K562 (cell line): Measurements from ENCODE around the gene PCNX3. TPM values are rescaled to one million over a fixed set of nuclear protein-coding genes. Genes with fewer than 3 reads are reported as not detected.

Experiments
- ETV6 ChIP-seq, 3 experiments: fragments of 150-350 bp in 1 of 3; sonication (generic) in 1 of 3; formaldehyde crosslinking in 1 of 3; IDR thresholded peaks; 2 replicates each; pipeline versions ENCODE4 v1.6.1 to v1.8.0; 2014 to 2022; ENCODE audit warnings: borderline replicate concordance in 2 of 3, low read depth in 2 of 3, antibody characterized with exemption in 1 of 3, low read length in 1 of 3, mild to moderate bottlenecking in 1 of 3, missing genetic modification reagents in 1 of 3
- HSF4 ChIP-seq: fragments of 250-450 bp; sonication (Bioruptor Pico); IDR thresholded peaks from 2 replicates; pipeline ENCODE4 v2.1.2; 2022; ENCODE audit warnings: mild to moderate bottlenecking, moderate library complexity, borderline replicate concordance
- NR4A1 ChIP-seq, 2 experiments: fragments of 250-450 bp in 1 of 2; fragments of 450-650 bp in 1 of 2; sonication (Bioruptor Pico) in 1 of 2; IDR thresholded peaks; 2 replicates each; pipeline versions ENCODE4 v1.4.0 to v1.6.1; 2016 to 2020; ENCODE audit warnings: mild to moderate bottlenecking in 2 of 2, missing compliant biosample characterization in 1 of 2, missing genetic modification characterization in 1 of 2, moderate library complexity in 1 of 2
- ZNF707 ChIP-seq: fragments of 250-450 bp; sonication (Bioruptor Pico); conservative IDR thresholded peaks from 2 replicates; pipeline ENCODE4 v1.8.0; 2022; ENCODE audit warnings: inconsistent platforms, mild to moderate bottlenecking, moderate library complexity
- ZNF785 ChIP-seq: fragments of 250-450 bp; sonication (Bioruptor Pico); IDR thresholded peaks from 2 replicates; pipeline ENCODE4 v1.4.0; 2020; ENCODE audit warnings: mild to moderate bottlenecking
- ZNF79 ChIP-seq: fragments of 250-450 bp; sonication (Bioruptor Pico); IDR thresholded peaks from 2 replicates; pipeline ENCODE4 v1.4.0; 2020; ENCODE audit warnings: low read depth, mild to moderate bottlenecking, moderate library complexity
- polyA plus RNA-seq, 8 experiments: library from polyadenylated mRNA; depleted of rRNA in 4 of 8; stranded (reverse) in 5 of 8; unstranded in 3 of 8; fragments of >200 nt; fragmentation: Nextera tagmentation in 2 of 8; fragmentation: Illumina TruSeq in 1 of 8; extraction: Ambion mirVana in 2 of 8; extraction: Trizol in 1 of 8; gene quantifications; 2 replicates each; pipeline versions ENCODE4 v1.2.1 to v1.2.3, GENCODE V29; 2011 to 2014; ENCODE audit warnings: inconsistent platforms in 1 of 8, missing spikeins in 1 of 8
- total RNA-seq, 7 experiments: library from RNA; depleted of rRNA in 6 of 7; stranded (reverse); fragments of >200 nt in 6 of 7; fragmentation: Illumina TruSeq in 2 of 7; extraction: Trizol in 2 of 7; gene quantifications; 2 replicates each; pipeline versions ENCODE4 v1.2.1 to v1.2.3, GENCODE V29; 2011 to 2021; ENCODE audit warnings: low replicate concordance in 1 of 7
- TF ChIP-seq, protein P1 (sequence below): fragments of 450-650 bp; IDR thresholded peaks from 2 replicates; pipeline ENCODE4 v1.6.1; 2016; ENCODE audit warnings: mild to moderate bottlenecking
- TF ChIP-seq, protein P2 (sequence below), 2 experiments: fragments of 150-350 bp in 1 of 2; IDR thresholded peaks; 2 replicates each; pipeline ENCODE4 v1.6.1; 2012 to 2016; ENCODE audit warnings: low read depth in 2 of 2, low read length in 2 of 2, mild to moderate bottlenecking in 1 of 2, moderate library complexity in 1 of 2
- TF ChIP-seq, protein P3 (sequence below), 2 experiments: fragments of 450-650 bp; IDR thresholded peaks; 2 replicates each; pipeline ENCODE4 v1.6.1; 2016; ENCODE audit warnings: mild to moderate bottlenecking in 2 of 2, borderline replicate concordance in 1 of 2, low read depth in 1 of 2, moderate library complexity in 1 of 2

Gene PCNX3
- total and polyA plus RNA-seq, 9 of the 15 experiments (the other 6 are each of a cell fraction or from before 2014, with no cell fraction given), result 0.11 to 47.8 (median 12.8) TPM

DNA sequence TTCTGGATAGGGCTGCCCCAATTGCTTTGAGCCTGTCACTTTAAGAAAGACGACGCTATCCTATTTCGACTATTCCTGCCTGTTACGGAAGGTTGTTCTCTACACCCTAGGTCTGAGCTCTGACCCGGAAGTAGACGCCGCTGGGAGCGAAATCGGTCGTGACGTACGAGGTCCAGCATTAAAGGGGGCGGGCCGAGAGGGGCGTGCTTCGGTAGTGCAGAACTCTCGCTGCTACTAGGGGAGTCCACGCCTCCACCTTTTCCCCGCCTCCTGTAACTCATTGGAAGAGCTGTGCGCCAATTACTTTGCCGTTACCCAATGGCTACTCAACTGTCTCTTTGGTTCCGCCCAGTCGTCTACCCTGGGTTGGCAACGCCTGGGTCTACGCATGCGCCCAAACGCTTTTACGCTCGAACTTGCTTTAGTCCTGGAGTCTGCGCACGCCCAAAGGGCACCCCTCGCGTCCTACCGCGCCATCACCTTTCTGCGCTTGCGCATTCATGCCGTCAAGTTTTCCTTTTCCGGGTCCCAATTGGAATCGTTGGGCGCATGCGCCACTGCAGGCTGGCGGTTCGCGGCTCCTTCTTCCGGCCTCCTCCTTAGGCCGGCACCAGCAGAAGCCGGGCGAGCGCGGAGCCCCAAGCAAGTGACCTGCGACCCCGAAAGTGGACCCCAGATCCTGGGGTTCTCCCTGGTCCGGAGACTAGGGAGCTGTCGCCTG is at the start of gene PCNX3 (continued):
- TF ChIP-seq, protein P1, sequence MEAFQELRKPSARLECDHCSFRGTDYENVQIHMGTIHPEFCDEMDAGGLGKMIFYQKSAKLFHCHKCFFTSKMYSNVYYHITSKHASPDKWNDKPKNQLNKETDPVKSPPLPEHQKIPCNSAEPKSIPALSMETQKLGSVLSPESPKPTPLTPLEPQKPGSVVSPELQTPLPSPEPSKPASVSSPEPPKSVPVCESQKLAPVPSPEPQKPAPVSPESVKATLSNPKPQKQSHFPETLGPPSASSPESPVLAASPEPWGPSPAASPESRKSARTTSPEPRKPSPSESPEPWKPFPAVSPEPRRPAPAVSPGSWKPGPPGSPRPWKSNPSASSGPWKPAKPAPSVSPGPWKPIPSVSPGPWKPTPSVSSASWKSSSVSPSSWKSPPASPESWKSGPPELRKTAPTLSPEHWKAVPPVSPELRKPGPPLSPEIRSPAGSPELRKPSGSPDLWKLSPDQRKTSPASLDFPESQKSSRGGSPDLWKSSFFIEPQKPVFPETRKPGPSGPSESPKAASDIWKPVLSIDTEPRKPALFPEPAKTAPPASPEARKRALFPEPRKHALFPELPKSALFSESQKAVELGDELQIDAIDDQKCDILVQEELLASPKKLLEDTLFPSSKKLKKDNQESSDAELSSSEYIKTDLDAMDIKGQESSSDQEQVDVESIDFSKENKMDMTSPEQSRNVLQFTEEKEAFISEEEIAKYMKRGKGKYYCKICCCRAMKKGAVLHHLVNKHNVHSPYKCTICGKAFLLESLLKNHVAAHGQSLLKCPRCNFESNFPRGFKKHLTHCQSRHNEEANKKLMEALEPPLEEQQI, result no peak
- TF ChIP-seq ETV6 (IDR thresholded peaks at IDR 0.05; ENCODE audit: borderline replicate concordance in 1 of 2, low read depth in 2 of 2, low read length in 1 of 2) (no peak), ETV6 (CRISPR knock-in tag; IDR thresholded peaks at IDR 0.05; ENCODE audit: borderline replicate concordance) (no peak), ZNF707 (no peak), HSF4 (CRISPR knock-in tag) (no peak), ZNF79 (CRISPR knock-in tag) (no peak), ZNF785 (CRISPR knock-in tag) (no peak), NR4A1 (CRISPR knock-in tag; IDR thresholded peaks at IDR 0.05) (0 out of 2 replicates have a peak, but pooled peaks have one; percentile 45), NR4A1 (tag; IDR thresholded peaks at IDR 0.05) (no peak)
- TF ChIP-seq, protein P2, sequence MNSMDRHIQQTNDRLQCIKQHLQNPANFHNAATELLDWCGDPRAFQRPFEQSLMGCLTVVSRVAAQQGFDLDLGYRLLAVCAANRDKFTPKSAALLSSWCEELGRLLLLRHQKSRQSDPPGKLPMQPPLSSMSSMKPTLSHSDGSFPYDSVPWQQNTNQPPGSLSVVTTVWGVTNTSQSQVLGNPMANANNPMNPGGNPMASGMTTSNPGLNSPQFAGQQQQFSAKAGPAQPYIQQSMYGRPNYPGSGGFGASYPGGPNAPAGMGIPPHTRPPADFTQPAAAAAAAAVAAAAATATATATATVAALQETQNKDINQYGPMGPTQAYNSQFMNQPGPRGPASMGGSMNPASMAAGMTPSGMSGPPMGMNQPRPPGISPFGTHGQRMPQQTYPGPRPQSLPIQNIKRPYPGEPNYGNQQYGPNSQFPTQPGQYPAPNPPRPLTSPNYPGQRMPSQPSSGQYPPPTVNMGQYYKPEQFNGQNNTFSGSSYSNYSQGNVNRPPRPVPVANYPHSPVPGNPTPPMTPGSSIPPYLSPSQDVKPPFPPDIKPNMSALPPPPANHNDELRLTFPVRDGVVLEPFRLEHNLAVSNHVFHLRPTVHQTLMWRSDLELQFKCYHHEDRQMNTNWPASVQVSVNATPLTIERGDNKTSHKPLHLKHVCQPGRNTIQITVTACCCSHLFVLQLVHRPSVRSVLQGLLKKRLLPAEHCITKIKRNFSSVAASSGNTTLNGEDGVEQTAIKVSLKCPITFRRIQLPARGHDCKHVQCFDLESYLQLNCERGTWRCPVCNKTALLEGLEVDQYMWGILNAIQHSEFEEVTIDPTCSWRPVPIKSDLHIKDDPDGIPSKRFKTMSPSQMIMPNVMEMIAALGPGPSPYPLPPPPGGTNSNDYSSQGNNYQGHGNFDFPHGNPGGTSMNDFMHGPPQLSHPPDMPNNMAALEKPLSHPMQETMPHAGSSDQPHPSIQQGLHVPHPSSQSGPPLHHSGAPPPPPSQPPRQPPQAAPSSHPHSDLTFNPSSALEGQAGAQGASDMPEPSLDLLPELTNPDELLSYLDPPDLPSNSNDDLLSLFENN (IDR thresholded peaks at IDR 0.05; ENCODE audit: low read depth in 2 of 2, low read length in 2 of 2), result peak in 1 of 2 experiments; percentile 95; a peak in 2 of 4 replicates
- TF ChIP-seq, protein P3, sequence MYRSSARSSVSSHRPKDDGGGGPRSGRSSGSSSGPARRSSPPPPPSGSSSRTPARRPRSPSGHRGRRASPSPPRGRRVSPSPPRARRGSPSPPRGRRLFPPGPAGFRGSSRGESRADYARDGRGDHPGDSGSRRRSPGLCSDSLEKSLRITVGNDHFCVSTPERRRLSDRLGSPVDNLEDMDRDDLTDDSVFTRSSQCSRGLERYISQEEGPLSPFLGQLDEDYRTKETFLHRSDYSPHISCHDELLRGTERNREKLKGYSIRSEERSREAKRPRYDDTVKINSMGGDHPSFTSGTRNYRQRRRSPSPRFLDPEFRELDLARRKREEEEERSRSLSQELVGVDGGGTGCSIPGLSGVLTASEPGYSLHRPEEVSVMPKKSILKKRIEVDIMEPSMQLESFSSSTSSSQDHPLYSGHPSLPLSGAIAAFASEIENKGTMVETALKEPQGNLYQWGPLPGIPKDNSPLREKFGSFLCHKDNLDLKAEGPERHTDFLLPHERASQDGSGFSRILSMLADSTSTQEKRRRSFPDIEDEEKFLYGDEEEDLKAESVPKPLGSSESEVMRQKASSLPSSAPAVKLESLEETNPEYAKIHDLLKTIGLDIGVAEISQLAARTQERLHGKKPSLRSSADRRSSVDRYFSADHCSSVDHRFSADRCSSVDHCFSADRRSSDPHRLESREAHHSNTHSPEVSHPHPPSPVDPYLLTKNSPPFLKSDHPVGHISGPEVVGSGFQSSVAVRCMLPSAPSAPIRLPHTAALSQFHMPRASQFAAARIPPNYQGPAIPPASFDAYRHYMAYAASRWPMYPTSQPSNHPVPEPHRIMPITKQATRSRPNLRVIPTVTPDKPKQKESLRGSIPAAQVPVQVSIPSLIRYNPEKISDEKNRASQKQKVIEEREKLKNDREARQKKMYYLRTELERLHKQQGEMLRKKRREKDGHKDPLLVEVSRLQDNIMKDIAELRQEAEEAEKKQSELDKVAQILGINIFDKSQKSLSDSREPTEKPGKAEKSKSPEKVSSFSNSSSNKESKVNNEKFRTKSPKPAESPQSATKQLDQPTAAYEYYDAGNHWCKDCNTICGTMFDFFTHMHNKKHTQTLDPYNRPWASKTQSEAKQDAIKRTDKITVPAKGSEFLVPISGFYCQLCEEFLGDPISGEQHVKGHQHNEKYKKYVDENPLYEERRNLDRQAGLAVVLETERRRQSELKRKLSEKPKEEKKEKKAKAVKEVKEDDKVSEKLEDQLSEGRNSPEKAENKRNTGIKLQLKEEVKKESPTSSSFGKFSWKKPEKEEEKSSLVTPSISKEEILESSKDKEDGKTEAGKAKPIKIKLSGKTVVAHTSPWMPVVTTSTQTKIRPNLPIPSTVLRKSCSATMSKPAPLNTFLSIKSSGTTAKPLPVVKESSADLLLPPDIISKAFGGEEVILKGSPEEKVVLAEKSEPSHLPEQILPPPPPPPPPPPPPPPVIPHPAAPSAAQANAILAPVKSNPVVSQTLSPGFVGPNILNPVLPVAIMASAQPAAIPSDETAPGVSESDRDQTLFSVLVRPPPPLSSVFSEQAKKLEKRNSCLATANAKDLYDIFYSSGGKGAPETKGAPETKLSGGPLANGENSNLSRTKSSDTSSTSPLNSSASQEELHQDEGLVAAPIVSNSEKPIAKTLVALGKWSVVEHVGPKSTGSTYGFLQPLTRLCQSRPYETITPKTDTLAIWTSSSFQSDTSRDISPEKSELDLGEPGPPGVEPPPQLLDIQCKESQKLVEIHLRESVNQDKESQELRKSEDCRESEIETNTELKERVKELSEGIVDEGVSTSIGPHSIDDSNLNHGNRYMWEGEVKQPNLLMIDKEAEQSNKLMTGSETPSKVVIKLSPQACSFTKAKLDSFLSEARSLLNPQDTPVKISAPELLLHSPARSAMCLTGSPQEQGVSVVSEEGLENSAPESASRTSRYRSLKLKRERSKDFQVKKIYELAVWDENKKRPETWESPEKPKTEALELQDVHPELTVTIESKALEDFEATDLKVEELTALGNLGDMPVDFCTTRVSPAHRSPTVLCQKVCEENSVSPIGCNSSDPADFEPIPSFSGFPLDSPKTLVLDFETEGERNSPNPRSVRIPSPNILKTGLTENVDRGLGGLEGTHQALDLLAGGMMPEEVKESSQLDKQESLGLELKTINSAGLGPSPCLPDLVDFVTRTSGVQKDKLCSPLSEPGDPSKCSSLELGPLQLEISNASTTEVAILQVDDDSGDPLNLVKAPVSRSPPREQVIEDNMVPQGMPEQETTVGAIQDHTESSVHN (IDR thresholded peaks at IDR 0.05; ENCODE audit: borderline replicate concordance in 1 of 2, low read depth in 1 of 2), result no peak
